ENCODE measurements around the gene OR2T1.
"Not testable (repeated sequence)": the region's sequence is repeated elsewhere in the genome, so short reads cannot be mapped to it uniquely, and the experiment has no call there.

Gene OR2T1, protein sequence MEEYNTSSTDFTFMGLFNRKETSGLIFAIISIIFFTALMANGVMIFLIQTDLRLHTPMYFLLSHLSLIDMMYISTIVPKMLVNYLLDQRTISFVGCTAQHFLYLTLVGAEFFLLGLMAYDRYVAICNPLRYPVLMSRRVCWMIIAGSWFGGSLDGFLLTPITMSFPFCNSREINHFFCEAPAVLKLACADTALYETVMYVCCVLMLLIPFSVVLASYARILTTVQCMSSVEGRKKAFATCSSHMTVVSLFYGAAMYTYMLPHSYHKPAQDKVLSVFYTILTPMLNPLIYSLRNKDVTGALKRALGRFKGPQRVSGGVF

DNA sequence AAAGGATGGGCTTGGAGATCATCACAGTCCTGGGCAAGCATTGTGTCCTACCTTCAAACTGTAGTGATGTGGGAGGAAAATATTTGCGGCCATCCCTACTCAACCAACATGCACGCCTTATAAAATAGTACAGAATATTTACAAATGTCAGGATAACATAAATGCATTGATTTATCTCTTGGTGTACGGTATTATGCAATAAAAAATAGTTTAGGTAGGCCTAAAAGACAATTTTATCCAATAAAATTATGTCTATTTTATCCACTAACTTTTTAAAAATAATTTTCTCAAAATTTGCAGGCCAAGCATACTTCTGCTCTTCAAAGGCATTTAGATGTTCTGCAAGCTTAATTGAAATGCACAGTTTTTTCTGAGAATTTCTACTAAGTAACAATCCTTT, at the start of gene OR2T1:
TSS of gene OR2T1 (plus strand) at position 301 of the 400 bp plus-strand sequence. CDS start 3,100 bp downstream, outside the sequence.
- DNase-seq, result no peak

DNA sequence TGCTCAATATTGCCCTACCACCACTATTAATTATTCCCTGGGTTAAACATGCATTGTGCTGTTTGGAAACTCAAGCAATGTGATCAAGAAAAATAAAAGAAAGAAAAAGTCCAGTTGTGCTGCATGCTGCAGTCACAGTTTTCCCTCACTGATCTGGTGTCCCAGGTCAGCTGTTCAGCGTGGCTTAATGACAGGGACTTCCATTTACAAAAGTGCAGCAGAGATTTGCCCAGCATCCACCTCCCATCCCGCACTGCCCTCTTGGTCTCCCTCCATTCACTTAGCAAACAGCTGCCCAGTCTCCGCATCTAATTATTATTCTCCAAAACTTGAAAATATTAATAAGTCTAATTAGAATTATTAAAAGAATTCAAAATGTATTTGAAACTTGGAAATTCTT, 43.4 kb upstream of the OR2T1 start:
- no peak for DNase-seq

DNA sequence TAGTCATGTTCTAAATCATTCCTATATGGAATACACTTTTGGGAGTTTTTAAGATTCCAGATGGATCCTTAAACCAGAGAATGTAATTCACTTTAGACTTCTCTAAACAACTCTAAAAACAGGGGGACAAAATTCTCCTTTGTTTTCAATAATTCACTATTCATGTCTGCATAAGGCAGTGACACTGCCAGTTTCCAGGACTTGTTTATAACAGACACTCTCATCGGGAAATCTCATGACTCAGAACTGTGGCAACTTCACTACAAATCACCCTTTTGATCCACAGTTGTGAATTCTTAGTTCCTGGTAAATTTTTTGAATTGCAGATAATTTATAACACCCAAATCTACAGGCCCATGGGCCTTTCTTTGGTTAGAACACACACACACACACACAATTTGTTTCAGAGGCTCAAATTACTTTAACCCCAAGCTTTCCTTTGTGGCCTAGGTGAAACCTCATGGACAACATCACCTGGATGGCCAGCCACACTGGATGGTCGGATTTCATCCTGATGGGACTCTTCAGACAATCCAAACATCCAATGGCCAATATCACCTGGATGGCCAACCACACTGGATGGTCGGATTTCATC, 41.6 kb upstream of the OR2T1 start, which contains the start of gene OR2T4:
TSS of gene OR2T4 (plus strand) at position 545 of the 595 bp plus-strand sequence. CDS start at position 545, 0 bp downstream.
- no peak for DNase-seq

DNA sequence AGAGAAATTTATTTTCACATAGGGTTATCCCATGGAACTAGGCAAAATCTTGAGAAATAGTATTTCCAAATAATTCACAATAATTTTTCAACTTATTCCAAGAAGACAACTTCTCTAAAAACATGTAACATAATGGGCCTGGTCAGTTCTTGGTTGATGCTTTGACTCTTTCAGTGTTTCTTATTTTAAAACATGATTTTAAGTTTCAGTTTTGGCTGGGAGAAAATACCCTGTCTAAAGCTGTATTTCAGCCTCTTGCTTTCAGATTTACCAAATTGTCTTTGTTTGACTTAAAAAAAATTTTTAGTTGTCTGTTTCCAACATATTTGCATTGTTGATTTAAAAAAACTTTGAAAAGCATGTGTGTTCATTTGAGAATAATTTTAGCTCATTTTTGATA, 36.2 kb upstream of the OR2T1 start:
- DNase-seq, result no peak

DNA sequence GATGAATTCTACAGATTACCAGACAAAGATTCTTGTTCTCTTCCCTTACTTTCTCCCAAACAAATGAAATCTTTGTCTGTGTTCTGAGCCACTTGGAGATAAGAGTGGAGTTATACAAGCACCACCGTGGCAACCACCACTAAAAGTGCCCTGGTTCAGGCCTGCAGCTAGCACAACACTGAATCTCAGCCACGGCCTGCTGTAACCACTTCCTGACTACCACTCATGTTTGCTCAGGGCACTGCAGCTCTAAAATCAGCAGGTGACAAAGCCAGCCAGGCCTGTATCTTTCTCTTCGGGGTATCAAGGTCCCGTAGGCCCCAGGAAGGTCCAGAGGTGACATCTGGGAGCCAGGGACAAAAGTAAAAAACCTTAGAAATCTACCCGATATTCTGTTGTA, 30.5 kb upstream of the OR2T1 start:
- DNase-seq, result no peak

- DNase-seq, result no peak
These were observed 29.1 kb upstream of the OR2T1 start for GRCh38 chr1:248373761-248374160.

GRCh38 chr1:248375446-248375845, 27.4 kb upstream of the OR2T1 start, which contains the start of gene OR2T6:
Gene OR2T6, plus strand, starts transcription at chr1:248375746. Its CDS starts 11,863 bp downstream, at chr1:248387609.
- no peak for DNase-seq

DNA sequence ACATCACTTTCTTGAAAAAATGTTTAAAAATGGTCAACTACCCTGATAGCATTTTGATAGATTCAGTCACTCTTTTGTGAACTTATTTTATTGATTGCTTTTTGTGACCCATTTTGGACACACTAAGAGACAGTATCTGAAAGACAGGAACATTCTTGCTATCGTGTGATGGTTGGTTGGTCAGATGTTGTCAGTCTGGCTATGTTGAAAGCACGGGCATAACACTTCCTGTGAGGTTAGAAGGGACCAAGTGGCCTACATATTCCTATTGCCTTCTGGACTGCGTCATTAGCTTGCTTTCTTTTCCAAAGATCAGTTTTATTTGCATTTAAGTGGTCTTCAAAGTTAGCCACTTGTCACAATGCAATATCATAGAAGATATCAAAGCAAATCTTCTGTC, 25.9 kb upstream of the OR2T1 start:
- no peak for DNase-seq

DNA sequence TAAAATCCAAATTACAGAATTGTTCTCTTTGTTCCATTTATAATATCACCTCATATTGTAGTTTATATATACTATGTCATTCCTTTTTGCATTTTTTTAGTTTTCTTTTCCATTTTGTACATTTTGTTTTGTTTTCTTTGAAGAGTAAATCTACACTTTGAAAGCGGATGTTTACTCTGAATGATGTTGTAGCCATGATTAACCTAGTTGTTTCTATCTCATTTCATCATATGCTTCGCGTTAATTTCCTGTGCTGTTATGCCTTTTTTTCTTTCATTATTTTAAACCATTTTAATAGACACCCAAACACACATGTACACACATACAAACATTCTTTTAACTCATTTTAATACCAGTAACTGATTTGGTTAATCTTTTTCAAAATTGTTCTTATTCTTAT, 22.0 kb upstream of the OR2T1 start:
- no peak for DNase-seq

- DNase-seq, result no peak
These were observed 14.4 kb upstream of the OR2T1 start for GRCh38 chr1:248388426-248388825.

DNA sequence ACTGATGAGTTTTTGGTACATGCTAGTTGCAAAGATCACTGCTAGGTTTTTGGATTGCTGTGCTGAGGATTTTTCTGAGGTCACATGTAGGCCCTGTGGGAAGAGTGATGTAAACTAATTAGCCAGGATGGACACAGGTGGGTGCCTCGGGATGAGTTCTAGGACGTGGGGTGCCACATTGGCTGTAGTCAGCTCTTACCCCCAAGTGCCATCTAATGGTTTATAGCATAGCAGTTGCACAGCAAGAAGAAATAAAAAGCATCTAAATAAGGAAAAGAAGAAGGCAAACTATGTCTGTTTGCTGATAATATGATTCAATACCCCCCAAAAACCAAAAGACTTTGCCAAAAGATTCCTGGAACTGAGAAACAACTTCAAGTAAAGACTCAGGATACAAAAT, 9.8 kb upstream of the OR2T1 start:
- no peak for DNase-seq

- peak; percentile 20 to 70 (median 50) for DNase-seq
These were observed 1.2 kb downstream of the OR2T1 start for GRCh38 chr1:248404024-248404423.

- DNase-seq, result no peak
These were observed 4.2 kb downstream of the OR2T1 start for GRCh38 chr1:248406721-248407692.

DNA sequence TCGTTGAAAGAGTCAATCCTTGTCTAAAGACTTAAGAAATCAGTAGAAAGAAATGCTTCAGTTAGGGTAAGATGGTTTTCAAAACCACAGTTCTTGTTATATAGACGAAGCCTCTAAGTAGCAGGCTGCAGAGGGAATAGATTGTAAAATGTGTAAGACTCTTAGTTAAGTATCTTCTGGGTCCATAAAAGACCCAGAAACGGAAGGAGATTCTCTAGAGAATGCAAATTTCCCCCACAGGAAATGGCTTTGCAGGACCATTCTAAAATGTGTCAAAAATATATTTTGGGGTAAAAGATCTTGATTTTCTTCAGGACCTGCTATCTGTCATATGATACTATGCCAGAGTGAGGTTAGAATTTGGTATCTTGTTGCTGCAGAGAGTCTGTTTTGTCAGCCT, 13.4 kb downstream of the OR2T1 start:
- DNase-seq, result no peak

DNA sequence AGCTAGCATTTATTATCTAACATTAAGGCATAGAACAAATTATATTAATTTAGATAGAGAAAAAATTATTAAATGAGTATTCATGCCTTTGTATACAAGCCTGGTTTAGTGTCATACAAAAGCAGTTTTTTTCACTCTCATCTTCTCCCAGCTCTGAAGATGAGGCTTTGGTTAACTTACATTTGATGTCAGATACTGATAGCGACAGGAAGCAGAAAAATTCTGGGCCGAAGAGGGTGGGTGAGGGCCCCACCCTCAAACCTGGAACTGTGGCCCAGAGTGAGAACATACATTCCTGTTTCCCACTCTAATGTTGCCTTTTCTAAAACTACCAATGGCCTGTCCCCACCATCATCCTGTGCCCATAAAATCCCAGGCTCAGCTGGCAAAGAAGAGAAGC, 15.0 kb downstream of the OR2T1 start:
- DNase-seq, result no peak

- no peak for DNase-seq
These were observed 18.5 kb downstream of the OR2T1 start for GRCh38 chr1:248421384-248421783.

DNA sequence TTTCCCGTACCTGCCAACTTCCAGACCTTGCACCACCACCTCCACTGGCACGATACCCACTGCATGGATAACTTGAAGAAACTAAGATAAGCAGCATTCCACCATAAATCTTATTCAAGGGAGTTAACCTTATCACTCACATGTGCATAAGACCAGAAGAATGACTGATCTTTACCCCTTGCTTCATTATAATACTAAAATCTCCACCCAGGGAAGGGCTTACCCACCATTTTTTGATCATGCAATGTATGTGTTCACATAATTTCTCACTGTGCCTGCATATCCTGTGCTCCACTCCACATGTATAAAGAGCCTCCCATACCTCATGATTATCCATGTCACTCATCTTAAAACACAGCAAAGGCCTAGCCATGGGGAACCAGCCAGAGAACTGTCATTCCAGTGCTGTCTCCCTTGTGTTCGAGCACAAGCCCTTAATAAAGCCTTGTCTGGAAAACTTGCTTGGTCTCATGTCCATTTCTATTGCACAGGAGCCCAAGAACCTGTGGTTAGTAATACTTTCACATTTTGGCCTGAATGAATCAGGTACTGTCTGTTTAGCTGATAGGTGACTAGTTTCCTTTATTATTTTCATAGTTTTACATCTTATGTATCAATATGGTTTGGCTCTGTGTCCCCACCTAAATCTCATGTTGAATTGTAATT, 24.8 kb downstream of the OR2T1 start:
- not testable (repeated sequence) for DNase-seq

DNA sequence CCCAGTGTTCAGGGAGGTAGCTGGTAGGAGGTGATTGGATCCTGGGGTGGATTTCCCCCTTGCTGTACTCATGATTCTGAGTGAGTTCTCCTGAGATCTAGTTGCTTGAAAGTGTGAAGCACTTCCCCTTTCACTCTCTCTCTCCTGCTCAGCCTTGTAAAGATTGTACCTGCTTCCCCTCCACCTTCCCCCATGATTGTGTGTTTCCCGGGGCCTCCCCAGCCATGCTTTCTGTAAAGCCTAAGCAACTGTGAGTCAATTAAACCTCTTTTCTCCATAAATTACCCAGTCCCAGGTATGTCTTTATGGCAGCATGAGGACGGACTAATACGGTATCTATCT, 25.3 kb downstream of the OR2T1 start:
- not testable (repeated sequence) for DNase-seq

DNA sequence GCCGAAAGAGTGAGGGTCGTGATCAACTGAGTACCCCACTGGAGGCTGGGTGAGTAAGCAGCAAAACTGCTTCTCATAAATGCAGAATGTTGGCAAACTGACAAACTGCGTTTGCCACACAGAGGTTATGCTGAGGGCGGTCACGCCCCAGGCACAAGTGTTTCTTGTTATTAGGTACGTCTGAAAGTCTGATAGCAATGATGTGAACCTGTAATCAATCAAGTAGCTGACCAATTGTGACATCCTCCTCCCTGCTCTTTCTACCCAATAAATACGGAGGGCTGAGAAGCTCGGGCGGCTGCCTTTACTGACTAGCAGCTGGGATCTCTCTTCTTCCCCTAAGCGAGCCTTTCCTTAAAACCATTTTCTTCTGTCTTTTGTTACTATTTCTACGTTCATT, 28.8 kb downstream of the OR2T1 start:
- DNase-seq, result not testable (repeated sequence)

DNA sequence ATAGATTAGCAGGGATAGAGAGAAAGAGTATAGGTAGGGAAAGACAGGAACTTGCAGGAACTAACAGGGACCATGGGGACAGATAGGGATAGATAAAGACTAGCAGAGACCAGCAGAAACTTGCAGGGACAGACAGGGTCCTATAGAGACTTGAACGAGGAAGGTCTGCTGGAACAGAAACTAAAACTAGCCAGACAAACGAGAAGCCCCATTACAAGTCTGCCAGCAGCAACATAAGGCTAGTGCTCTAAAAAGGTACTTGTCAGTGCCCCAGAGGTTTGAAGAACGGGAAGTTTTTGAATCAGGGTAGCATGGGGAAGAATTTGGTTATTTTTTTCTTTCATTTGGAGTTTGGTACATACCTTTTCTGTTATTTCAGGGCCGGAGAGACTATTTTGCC, 29.4 kb downstream of the OR2T1 start:
- not testable (repeated sequence) for DNase-seq

DNA sequence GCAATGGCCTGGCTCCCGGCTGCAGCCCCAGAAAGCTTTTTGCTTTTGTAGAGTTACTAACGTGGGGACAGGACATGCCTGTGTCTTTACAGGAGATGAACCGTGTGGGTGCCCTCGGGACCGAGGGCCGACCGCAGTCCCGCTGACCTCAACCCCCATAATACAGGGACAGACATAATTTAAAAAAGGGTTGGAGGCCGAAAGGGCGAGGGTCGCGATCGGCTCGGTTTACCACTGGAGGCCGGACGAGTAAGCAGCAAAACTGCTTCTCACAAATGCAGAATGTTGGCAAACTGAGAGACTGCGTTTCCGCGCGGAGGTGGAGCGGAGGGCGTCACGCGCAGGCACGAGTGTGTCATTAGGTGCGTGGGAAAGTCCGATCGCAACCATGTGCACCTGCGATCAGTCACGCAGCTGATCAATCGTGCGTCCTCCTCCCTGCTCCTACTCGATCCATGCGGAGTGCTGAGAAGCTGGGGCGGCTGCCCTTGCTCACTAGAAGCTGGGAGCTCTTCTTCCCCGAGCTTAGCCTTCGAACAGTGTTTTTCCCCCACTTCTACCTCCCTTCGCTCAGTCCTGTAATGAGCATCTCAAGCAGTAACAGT, 31.1 kb downstream of the OR2T1 start:
- DNase-seq, result not testable (repeated sequence)

GRCh38 chr1:248434913-248435312, 32.1 kb downstream of the OR2T1 start:
- DNase-seq, result not testable (repeated sequence)
